GM21360 (cell line): Measurements from ENCODE around the gene ECHDC3.

Experiments
- ATAC-seq: cut with Tn5 transposase; IDR thresholded peaks from one replicate; pipeline ENCODE4 v1.9.1; 2021; ENCODE audit warnings: mild to moderate bottlenecking, moderate library complexity; ENCODE audit not compliant: unreplicated experiment

The ECHDC3 gene

GRCh38 chr10:11746883-11747539, 4.8 kb downstream of the ECHDC3 start:
- ATAC-seq = no peak

GRCh38 chr10:11748866-11749265, 6.7 kb downstream of the ECHDC3 start:
- no peak for ATAC-seq

GRCh38 chr10:11750420-11750819, 8.2 kb downstream of the ECHDC3 start:
- ATAC-seq = no peak

GRCh38 chr10:11754173-11754572, 12.0 kb downstream of the ECHDC3 start:
- no peak for ATAC-seq

GRCh38 chr10:11754620-11755019, 12.4 kb downstream of the ECHDC3 start:
- no peak for ATAC-seq

GRCh38 chr10:11755512-11756263, 13.5 kb downstream of the ECHDC3 start:
- ATAC-seq = no peak

- no peak for ATAC-seq
These were observed 14.7 kb downstream of the ECHDC3 start for GRCh38 chr10:11756766-11757315.

- no peak for ATAC-seq
These were observed 15.3 kb downstream of the ECHDC3 start for GRCh38 chr10:11757454-11757820.

GRCh38 chr10:11757821-11758463, 15.8 kb downstream of the ECHDC3 start:
- ATAC-seq = peak; percentile 88

- no peak for ATAC-seq
These were observed 16.5 kb downstream of the ECHDC3 start for GRCh38 chr10:11758527-11759236.

- no peak for ATAC-seq
These were observed 17.2 kb downstream of the ECHDC3 start for GRCh38 chr10:11759347-11759746.

- ATAC-seq = no peak
These were observed 18.0 kb downstream of the ECHDC3 start for GRCh38 chr10:11760151-11760550.

- ATAC-seq = no peak
These were observed 18.7 kb downstream of the ECHDC3 start for GRCh38 chr10:11760861-11761260.

GRCh38 chr10:11761431-11761830, 19.2 kb downstream of the ECHDC3 start:
- no peak for ATAC-seq

- ATAC-seq = no peak
These were observed 20.7 kb downstream of the ECHDC3 start for GRCh38 chr10:11762706-11763500.

GRCh38 chr10:11763501-11763861, 21.3 kb downstream of the ECHDC3 start:
- no peak for ATAC-seq

GRCh38 chr10:11765141-11765540, 23.0 kb downstream of the ECHDC3 start:
- ATAC-seq = no peak

GRCh38 chr10:11772575-11773288, 30.6 kb downstream of the ECHDC3 start:
- ATAC-seq = no peak

- ATAC-seq = no peak
These were observed 31.7 kb downstream of the ECHDC3 start for GRCh38 chr10:11773761-11774441.
